ENCODE measurements around the gene PSMA1.
"Not testable (repeated sequence)": the region's sequence is repeated elsewhere in the genome, so short reads cannot be mapped to it uniquely, and the experiment has no call there.

The PSMA1 gene

GRCh38 chr11:14519917-14520746, at the start of gene PSMA1:
Gene PSMA1, minus strand, starts transcription at chr11:14520386. Its CDS starts 87 bp downstream, at chr11:14520299.
- in situ Hi-C loops (cut with HindIII; ENCODE audit: low sequenced_read_pairs) = no loop called here

DNA sequence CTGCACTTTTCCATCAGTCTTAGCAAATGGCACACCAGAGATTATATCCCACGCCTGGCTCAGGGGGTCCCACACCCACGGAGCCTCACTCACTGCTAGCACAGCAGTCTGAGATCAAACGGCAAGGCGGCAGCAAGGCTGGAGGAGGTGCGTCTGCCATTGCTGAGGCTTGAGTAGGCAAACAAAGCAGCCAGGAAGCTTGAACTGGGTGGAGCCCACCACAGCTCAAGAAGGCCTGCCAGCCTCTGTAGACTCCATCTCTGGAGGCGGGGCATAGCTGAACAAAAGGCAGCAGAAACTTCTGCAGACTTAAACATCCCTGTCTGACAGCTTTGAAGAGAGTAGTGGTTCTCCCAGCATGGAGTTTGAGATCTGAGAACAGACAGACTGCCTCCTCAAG, 49.3 kb upstream of the PSMA1 start:
- in situ Hi-C loops (cut with HindIII; ENCODE audit: low sequenced_read_pairs) = not testable (repeated sequence)

- in situ Hi-C loops (cut with HindIII; ENCODE audit: low sequenced_read_pairs) = no loop called here
These were observed 47.0 kb upstream of the PSMA1 start for GRCh38 chr11:14567064-14567651.

DNA sequence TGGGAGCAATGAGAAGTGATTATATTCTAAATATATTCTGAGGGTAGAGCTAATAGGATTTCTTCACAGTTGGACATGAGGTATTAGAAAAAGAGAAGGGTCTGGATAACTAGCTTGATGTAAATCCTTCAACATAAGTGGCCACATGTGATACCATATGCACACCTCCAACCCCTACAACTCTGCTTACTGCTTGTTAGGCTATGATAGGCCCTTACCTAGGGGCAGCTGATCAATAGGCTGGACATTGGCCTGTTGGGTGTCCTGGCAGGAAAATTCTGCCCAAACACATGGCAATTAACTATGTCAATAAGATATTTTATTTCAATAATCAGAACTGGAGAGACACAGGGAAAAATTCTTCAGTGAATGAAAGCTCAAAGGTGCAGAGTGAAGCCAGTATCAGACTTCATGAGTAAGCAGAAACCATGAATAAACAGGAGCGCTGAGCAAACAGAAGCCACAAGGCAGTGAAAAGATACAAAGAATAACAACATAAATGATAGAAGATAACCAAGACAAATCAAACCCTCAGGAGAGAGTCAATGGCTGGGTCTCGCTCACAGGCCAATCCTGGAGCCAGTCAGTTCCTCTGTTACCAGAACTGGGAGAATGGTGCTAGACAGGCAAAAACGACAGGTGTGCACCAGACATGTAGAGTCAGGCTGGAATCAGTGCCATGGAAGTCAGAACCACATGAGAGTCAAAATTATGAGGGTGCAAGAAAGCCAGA, 46.3 kb upstream of the PSMA1 start:
- in situ Hi-C loops (cut with HindIII; ENCODE audit: low sequenced_read_pairs) = no loop called here

DNA sequence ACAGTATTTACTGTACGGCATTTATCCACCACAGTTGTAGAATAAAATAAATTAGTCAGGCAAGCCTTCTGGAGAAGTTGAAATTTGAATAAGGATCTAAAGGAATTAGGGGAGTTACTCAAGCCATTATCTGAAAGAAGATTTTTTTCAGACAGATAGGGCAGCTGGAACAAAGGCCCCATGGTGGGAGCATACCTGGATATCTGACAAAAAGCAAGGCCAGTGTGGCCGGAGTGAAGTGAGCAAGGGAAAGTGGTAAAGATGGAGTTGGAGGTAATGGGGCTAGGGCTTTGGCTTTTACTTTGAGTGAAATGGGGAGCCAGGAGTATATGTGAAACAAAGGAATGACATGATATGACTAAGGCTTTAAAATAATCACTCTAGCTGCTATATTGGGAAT, 45.7 kb upstream of the PSMA1 start:
- in situ Hi-C loops (cut with HindIII; ENCODE audit: low sequenced_read_pairs) = no loop called here

DNA sequence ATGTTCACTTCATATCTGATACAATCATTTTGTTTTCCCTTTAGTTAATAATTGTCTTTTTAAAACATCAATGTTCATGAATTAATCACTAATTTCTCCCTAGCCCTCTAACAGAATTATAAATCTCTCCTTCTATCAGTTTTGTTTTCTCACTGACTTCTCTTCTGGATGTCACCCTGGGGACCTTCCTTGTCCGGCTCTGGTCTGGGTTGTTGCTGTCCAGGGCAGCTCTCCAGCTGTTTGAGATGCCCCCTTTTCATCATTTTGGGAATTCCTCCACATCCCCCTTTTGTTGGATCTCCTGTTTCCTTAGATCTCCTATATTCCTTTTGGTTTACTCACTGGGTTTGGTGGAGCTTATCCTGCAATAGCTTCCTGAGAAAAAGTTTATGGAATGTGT, 35.6 kb upstream of the PSMA1 start:
- in situ Hi-C loops (cut with HindIII; ENCODE audit: low sequenced_read_pairs) = no loop called here

GRCh38 chr11:14554959-14555358, 34.8 kb upstream of the PSMA1 start:
- in situ Hi-C loops (cut with HindIII; ENCODE audit: low sequenced_read_pairs) = no loop called here

DNA sequence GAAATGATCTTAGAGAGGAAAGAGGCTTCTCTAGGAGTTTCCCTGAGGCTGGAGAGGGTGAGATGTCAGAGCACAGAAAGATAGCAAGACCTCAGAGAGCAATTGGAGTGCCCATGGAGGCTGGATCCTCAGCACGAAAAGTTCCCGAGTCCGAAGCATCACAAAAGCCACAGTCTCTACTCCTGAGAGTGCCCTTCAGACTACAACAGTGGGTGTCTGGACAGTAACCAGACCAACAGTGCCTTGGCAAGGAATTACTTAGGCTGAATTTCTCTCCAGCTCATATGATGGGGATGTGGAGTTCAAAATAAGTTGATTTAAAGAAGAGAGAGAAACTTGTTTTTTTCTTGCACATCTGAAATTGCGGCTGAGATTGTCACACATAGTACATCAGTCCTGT, 31.9 kb upstream of the PSMA1 start:
- in situ Hi-C loops (cut with HindIII; ENCODE audit: low sequenced_read_pairs) = no loop called here

GRCh38 chr11:14551380-14551779, 31.2 kb upstream of the PSMA1 start:
- in situ Hi-C loops (cut with HindIII; ENCODE audit: low sequenced_read_pairs) = no loop called here

GRCh38 chr11:14549891-14550290, 29.7 kb upstream of the PSMA1 start:
- in situ Hi-C loops (cut with HindIII; ENCODE audit: low sequenced_read_pairs) = no loop called here

DNA sequence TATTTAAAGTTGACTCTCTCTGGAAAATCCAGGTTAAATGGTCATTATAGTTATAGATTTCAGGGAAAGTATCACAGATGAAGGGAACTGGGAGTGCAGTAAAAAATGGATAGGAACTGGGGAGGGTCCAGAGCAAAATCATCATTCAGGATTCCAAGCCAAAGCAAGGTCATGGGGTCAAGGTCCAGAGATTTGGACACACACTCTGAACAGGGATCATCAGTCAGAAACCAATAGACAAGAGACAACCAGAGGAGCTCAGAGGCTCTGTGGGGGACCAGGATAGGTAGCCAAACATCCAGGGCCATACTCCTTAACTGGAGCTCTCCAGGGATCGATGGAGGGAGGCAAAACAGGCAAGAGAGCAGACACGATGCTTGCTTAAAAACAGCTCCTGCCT, 27.3 kb upstream of the PSMA1 start:
- in situ Hi-C loops (cut with HindIII; ENCODE audit: low sequenced_read_pairs) = no loop called here

- in situ Hi-C loops (cut with HindIII; ENCODE audit: low sequenced_read_pairs) = no loop called here
These were observed 26.5 kb upstream of the PSMA1 start for GRCh38 chr11:14546672-14547071.

DNA sequence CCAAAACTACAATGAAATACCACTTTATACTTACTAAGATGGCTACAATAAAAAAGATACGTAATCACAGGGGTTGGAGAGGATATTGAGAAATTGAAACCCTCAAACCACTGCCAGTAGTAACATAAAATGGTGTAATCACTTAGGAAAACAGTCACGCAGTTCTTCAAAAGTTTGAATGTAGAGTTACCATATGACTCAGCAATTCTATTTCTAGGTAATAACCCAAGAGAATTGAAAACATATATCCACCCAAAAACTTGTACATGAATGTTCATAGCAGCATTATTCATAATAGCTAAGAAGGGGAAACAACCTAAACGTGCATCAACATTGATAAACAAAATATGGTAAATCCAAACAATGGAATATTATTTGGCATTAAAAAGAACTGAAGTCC, 24.4 kb upstream of the PSMA1 start:
- in situ Hi-C loops (cut with HindIII; ENCODE audit: low sequenced_read_pairs) = no loop called here

DNA sequence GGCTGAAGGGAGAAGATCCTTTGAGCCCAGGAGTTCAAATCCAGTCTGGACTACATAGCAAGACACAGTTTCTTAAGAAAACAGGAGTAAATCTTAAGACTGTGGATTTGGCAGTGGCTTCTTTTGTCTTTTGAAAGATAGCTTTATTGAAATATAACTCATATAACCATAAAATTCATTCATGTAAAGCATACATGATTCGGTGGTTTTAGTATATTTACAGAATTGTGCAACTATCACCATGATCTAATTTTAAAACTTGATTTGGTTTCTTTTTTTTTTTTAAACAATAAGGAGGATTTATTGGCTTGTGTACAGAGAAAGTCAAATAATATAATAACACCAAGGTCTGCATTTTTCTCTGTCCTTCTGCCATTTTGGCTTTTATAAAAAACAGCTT, 23.1 kb upstream of the PSMA1 start:
- in situ Hi-C loops (cut with HindIII; ENCODE audit: low sequenced_read_pairs) = no loop called here

DNA sequence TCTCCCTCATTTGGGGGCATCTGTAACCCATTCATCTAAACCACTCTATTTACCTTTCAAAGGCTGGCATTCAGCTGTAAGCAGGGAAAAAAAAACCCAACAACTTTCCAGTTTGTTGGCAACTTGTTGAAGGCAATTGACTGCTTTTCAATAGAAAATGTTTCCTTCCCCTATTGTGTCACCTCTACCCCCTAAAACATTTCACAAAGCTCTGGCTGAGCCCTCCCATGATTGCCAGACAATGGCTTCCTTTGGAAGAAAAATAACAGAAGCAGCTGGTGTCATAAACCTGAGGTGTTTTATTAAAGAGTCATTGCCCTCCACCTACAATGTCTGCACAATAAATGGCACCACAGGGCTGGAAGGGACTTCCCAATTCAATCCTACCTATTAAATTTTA, 22.1 kb upstream of the PSMA1 start:
- in situ Hi-C loops (cut with HindIII; ENCODE audit: low sequenced_read_pairs) = no loop called here

- in situ Hi-C loops (cut with HindIII; ENCODE audit: low sequenced_read_pairs) = no loop called here
These were observed 21.2 kb upstream of the PSMA1 start for GRCh38 chr11:14541192-14541947.

DNA sequence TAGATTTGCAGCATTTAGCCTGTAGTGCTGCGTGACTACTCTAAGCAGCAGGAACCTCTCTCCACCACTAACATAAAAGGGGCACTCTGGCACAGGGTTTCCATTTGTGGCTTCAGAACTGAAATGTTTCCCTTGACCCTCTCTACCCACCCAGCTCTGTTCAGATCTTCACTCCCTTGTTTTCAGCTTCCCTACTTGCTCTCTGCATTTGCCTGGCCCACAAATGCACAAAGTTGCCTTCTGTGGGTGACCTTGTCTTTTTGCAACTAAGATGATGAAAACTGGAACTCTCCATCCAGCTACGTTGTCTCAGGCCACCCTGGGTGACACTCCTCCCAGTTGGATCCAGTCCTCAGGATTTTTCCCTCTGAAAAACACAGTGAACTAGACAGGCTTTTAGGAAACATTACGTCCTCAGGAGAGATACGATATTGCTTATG, 19.8 kb upstream of the PSMA1 start:
- in situ Hi-C loops (cut with HindIII; ENCODE audit: low sequenced_read_pairs) = no loop called here

GRCh38 chr11:14538926-14539554, 18.9 kb upstream of the PSMA1 start:
- in situ Hi-C loops (cut with HindIII; ENCODE audit: low sequenced_read_pairs) = no loop called here

DNA sequence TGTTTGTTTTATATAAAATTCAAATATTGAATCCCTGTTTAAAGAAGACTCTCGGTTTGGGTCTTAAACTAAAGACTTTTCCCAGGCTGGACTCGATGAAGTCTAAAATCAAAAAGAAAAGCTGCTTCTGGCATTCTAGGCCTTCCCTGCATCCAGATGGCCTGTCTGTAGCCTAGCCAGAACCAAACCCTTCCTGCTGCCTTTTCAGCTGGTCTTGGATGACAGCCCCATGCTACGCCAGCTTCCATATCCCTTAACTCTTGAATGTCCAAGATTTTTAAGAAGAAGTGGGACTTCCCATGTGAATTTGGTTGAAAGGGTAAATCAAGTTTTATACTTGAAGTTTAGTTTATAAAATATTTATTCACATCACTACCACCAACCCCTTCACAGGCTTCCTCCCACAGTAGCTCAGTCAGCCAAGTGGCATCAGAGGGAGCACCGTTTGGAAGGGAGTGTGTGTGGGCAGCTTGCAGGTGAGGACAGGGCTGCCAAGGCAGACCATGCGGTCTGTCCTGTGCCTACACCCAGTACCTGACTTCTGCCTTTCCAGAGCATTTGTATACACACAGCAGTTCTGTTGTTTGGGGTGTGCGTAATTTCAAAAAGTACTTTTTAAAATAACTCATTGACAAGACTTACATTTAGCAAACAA, 18.2 kb upstream of the PSMA1 start:
- in situ Hi-C loops (cut with HindIII; ENCODE audit: low sequenced_read_pairs) = no loop called here

GRCh38 chr11:14537134-14537599, 17.0 kb upstream of the PSMA1 start:
- in situ Hi-C loops (cut with HindIII; ENCODE audit: low sequenced_read_pairs) = no loop called here
